Measurements from ENCODE around the gene DLG2. TPM values are rescaled to one million over a fixed set of nuclear protein-coding genes. Genes with fewer than 3 reads are reported as not detected.

The DLG2 gene
- total RNA-seq, 1 donor from 2014 or later: 5.1 TPM

DNA sequence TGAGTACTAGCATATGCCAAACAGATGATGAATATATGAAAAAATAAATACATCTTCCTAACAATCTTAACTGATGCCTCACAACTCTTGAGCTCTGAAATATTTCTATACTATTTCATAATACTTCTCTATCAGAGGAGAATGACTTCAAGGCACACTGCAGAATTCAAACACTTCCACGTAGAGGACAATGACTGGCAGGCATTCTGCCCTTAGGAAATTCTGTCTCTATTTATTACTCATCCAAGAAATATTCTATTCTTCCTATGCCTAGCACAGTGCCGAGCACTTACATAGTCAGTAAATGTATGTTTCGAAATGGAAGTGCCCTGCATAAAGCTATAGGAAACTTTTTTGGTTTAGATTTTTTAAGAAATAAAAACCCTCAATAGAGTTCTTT is 809.1 kb downstream of the DLG2 start:
- Mint-ChIP-seq H3K27me3 (ENCODE audit: unreplicated experiment) (peaks cover 1% of the 10 kb centered on the region), H3K27ac (ENCODE audit: unreplicated experiment) (no peak overlapping the region), H3K4me3 (ENCODE audit: unreplicated experiment) (no peak overlapping the region), H3K4me1 (ENCODE audit: unreplicated experiment) (no peaks in the 10 kb centered on the region), H3K36me3 (ENCODE audit: low read depth, unreplicated experiment) (no peaks in the 10 kb centered on the region), H3K9me3 (ENCODE audit: unreplicated experiment) (no peaks in the 10 kb centered on the region)
- TF ChIP-seq, protein P1, sequence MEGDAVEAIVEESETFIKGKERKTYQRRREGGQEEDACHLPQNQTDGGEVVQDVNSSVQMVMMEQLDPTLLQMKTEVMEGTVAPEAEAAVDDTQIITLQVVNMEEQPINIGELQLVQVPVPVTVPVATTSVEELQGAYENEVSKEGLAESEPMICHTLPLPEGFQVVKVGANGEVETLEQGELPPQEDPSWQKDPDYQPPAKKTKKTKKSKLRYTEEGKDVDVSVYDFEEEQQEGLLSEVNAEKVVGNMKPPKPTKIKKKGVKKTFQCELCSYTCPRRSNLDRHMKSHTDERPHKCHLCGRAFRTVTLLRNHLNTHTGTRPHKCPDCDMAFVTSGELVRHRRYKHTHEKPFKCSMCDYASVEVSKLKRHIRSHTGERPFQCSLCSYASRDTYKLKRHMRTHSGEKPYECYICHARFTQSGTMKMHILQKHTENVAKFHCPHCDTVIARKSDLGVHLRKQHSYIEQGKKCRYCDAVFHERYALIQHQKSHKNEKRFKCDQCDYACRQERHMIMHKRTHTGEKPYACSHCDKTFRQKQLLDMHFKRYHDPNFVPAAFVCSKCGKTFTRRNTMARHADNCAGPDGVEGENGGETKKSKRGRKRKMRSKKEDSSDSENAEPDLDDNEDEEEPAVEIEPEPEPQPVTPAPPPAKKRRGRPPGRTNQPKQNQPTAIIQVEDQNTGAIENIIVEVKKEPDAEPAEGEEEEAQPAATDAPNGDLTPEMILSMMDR (IDR thresholded peaks at IDR 0.05; ENCODE audit: unreplicated experiment): no peak
- no peak for DNase-seq (ENCODE audit: low spot score)

DNA sequence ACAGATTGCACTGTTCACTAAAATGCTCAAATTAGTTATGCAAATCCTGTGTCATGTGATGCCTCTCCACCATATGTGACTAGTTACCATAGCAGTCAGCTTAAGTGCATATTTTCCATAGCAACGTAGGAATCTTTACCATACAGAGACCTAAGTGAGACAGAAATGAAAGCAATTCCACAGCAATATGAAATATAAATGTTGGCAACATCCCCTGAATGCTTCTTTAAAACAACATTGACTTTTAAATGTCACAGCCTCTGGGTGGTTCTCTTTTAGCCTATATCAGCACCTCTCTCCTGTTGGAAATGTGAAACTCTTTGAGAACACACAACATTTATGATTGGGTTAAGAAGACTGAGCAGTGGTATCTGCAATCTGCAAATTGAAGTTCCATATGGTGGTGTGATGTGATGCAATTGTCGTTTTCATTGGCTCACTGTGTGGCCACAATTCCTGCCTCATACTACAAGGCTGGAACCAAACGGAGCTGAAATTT is 814.6 kb downstream of the DLG2 start:
- no peaks in the 10 kb centered on the region for H3K9me3 Mint-ChIP-seq (ENCODE audit: unreplicated experiment)

GRCh38 chr11:84806354-84806753 is 820.8 kb downstream of the DLG2 start:
- H3K27ac Mint-ChIP-seq (ENCODE audit: unreplicated experiment): no peak overlapping the region
- no peaks in the 10 kb centered on the region for H3K36me3 Mint-ChIP-seq (ENCODE audit: low read depth, unreplicated experiment)
- no peak for DNase-seq (ENCODE audit: low spot score)
- H3K9me3 Mint-ChIP-seq (ENCODE audit: unreplicated experiment): no peaks in the 10 kb centered on the region
- H3K4me3 Mint-ChIP-seq (ENCODE audit: unreplicated experiment): no peak overlapping the region
- no peaks in the 10 kb centered on the region for H3K4me1 Mint-ChIP-seq (ENCODE audit: unreplicated experiment)
- H3K27me3 Mint-ChIP-seq (ENCODE audit: unreplicated experiment): no peaks in the 10 kb centered on the region
- TF ChIP-seq, protein P1 (IDR thresholded peaks at IDR 0.05; ENCODE audit: unreplicated experiment): no peak

More for the DNA sequence above, 814.6 kb downstream of the DLG2 start:
- Mint-ChIP-seq H3K36me3 (ENCODE audit: low read depth, unreplicated experiment) (no peaks in the 10 kb centered on the region), H3K27ac (ENCODE audit: unreplicated experiment) (no peak overlapping the region), H3K27me3 (ENCODE audit: unreplicated experiment) (peaks cover 1% of the 10 kb centered on the region), H3K4me3 (ENCODE audit: unreplicated experiment) (no peak overlapping the region), H3K4me1 (ENCODE audit: unreplicated experiment) (no peaks in the 10 kb centered on the region)
- TF ChIP-seq, protein P1 (IDR thresholded peaks at IDR 0.05; ENCODE audit: unreplicated experiment): no peak
- no peak for DNase-seq (ENCODE audit: low spot score)

DNA sequence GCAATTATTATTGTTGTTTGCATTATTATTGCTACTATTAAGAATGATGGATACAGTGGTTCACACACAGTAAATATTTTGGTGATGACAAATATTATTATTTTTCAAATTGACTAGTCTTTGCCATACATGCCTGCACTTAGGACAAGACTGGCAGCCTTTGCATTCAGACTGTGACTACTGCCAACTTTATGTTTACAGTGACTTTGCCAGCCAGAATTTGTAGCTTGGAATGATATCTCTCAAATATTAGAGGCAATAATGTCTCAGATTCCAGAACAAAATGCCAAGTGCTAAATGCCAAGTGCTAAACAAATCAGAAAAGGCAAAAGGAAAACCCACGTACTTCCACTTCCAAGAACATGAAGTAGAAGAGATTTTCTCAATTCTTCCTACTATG is 823.1 kb downstream of the DLG2 start:
- TF ChIP-seq, protein P1 (IDR thresholded peaks at IDR 0.05; ENCODE audit: unreplicated experiment): no peak

GRCh38 chr11:84800755-84801346 is 826.3 kb downstream of the DLG2 start:
- Mint-ChIP-seq H3K9me3 (ENCODE audit: unreplicated experiment) (no peaks in the 10 kb centered on the region), H3K27me3 (ENCODE audit: unreplicated experiment) (no peaks in the 10 kb centered on the region), H3K4me1 (ENCODE audit: unreplicated experiment) (peaks cover 6% of the 10 kb centered on the region), H3K4me3 (ENCODE audit: unreplicated experiment) (no peak overlapping the region), H3K36me3 (ENCODE audit: low read depth, unreplicated experiment) (no peaks in the 10 kb centered on the region), H3K27ac (ENCODE audit: unreplicated experiment) (no peak overlapping the region)
- TF ChIP-seq, protein P1 (IDR thresholded peaks at IDR 0.05; ENCODE audit: unreplicated experiment): peak; percentile 48
- DNase-seq (ENCODE audit: low spot score): peak; percentile 22

More for the DNA sequence above, 823.1 kb downstream of the DLG2 start:
- H3K4me3 Mint-ChIP-seq (ENCODE audit: unreplicated experiment): no peak overlapping the region
- H3K36me3 Mint-ChIP-seq (ENCODE audit: low read depth, unreplicated experiment): no peaks in the 10 kb centered on the region
- DNase-seq (ENCODE audit: low spot score): no peak
- no peaks in the 10 kb centered on the region for H3K27me3 Mint-ChIP-seq (ENCODE audit: unreplicated experiment)
- H3K4me1 Mint-ChIP-seq (ENCODE audit: unreplicated experiment): peaks cover 6% of the 10 kb centered on the region
- H3K9me3 Mint-ChIP-seq (ENCODE audit: unreplicated experiment): no peaks in the 10 kb centered on the region
- H3K27ac Mint-ChIP-seq (ENCODE audit: unreplicated experiment): no peak overlapping the region
